NB4 (cell line): Measurements from ENCODE around the gene YARS1.

Experiments used
- CTCF ChIP-seq: IDR thresholded peaks from one replicate; pipeline ENCODE4 v1.5.1; 2012; ENCODE audit warnings: low read depth, low read length
- POLR2A ChIP-seq: IDR thresholded peaks from 2 replicates; pipeline ENCODE4 v1.6.1; 2011; ENCODE audit warnings: mild to moderate bottlenecking; ENCODE audit not compliant: insufficient read length; ENCODE audit errors: extremely low read depth

GRCh38 chr1:32817815-32818786, 943 bp upstream of the YARS1 start:
- TF ChIP-seq CTCF: no peak
- no peak for TF ChIP-seq POLR2A
